HL-60/S4 treated with retinoic acid at 250 ng/mL for 4 days and 3 days (cell line): Measurements from ENCODE around the gene MICAL3.

Experiments used
- in situ Hi-C: fragments of 300-500 bp; cut with MboI; formaldehyde crosslinking; loops from 2 replicates; pipeline ENCODE4 v1.7.0; 2022; ENCODE audit warnings: low sequenced_read_pairs

The MICAL3 gene

GRCh38 chr22:17804331-17805080, 219.9 kb downstream of the MICAL3 start:
- in situ Hi-C loops: no loop called here

- in situ Hi-C loops: no loop called here
These were observed 220.6 kb downstream of the MICAL3 start for GRCh38 chr22:17803609-17804270.

GRCh38 chr22:17802822-17803221, 221.5 kb downstream of the MICAL3 start:
- in situ Hi-C loops: no loop called here

GRCh38 chr22:17802411-17802810, 221.9 kb downstream of the MICAL3 start:
- in situ Hi-C loops: no loop called here

GRCh38 chr22:17797721-17798559, 226.4 kb downstream of the MICAL3 start:
- in situ Hi-C loops: no loop called here

GRCh38 chr22:17796695-17797094, 227.7 kb downstream of the MICAL3 start:
- in situ Hi-C loops: no loop called here

- in situ Hi-C loops: no loop called here
These were observed 228.5 kb downstream of the MICAL3 start for GRCh38 chr22:17795661-17796548.

GRCh38 chr22:17794726-17795542, 229.4 kb downstream of the MICAL3 start:
- in situ Hi-C loops: no loop called here

- in situ Hi-C loops: no loop called here
These were observed 231.4 kb downstream of the MICAL3 start for GRCh38 chr22:17792854-17793434.

GRCh38 chr22:17792299-17792698, 232.1 kb downstream of the MICAL3 start:
- in situ Hi-C loops: no loop called here

GRCh38 chr22:17791196-17791595, 233.2 kb downstream of the MICAL3 start:
- in situ Hi-C loops: no loop called here

- in situ Hi-C loops: no loop called here
These were observed 234.8 kb downstream of the MICAL3 start for GRCh38 chr22:17789379-17790200.

- in situ Hi-C loops: no loop called here
These were observed 235.6 kb downstream of the MICAL3 start for GRCh38 chr22:17788528-17789378.

- in situ Hi-C loops: no loop called here
These were observed 236.5 kb downstream of the MICAL3 start for GRCh38 chr22:17787716-17788330.

GRCh38 chr22:17787241-17787640, 237.1 kb downstream of the MICAL3 start:
- in situ Hi-C loops: no loop called here

- in situ Hi-C loops: no loop called here
These were observed 237.8 kb downstream of the MICAL3 start for GRCh38 chr22:17786435-17787161.
